Activated naive CD4-positive, alpha-beta T cell treated with anti-CD3 and anti-CD28 coated beads, Interleukin-2, amount 10 ng/mL, durations not matched to agents 5 hours and 36 hours (primary cell): Measurements from ENCODE around the gene TCN2. TPM values are rescaled to one million over a fixed set of nuclear protein-coding genes. Genes with fewer than 3 reads are reported as not detected.

Experiments
- total RNA-seq, 2 experiments: library from RNA; stranded (reverse); gene quantifications; one replicate each; pipeline ENCODE4 v1.2.3, GENCODE V29; 2021

The TCN2 gene
- under 1 TPM; 0.23 to 0.24 TPM for total RNA-seq

GRCh38 chr22:30606455-30607299 lies at the start of gene TCN2:
TSS of gene TCN2 (plus strand) at chr22:30607174. CDS start at chr22:30607332, 158 bp downstream.

GRCh38 chr22:30574095-30574981 lies 32.6 kb upstream of the TCN2 start, which contains the start of gene GAL3ST1:
TSS of gene GAL3ST1 (minus strand) at chr22:30574665. CDS start at chr22:30557392, 17,273 bp downstream.

GRCh38 chr22:30591588-30592359 lies 15.2 kb upstream of the TCN2 start, which contains the start of gene PES1:
TSS of gene PES1 (minus strand) at chr22:30591910. CDS start at chr22:30591833, 77 bp downstream.

GRCh38 chr22:30635273-30636225 lies 28.6 kb downstream of the TCN2 start, which contains the start of gene SLC35E4:
TSS of gene SLC35E4 (plus strand) at chr22:30635781. CDS start at chr22:30636451, 670 bp downstream.

GRCh38 chr22:30667494-30668385 lies 60.8 kb downstream of the TCN2 start, which contains the start of gene DUSP18:
TSS of gene DUSP18 (minus strand) at chr22:30667875. CDS start at chr22:30664003, 3,872 bp downstream.

Other genes starting within 250 kb of the TCN2 start
- gene RNF215, start 219.8 kb upstream of the TCN2 start, total RNA-seq, result 1 to 10 TPM; 8.6 to 9.2 TPM
- 1 to 10 TPM; 7.7 to 9.4 TPM for gene SEC14L2, start 210.2 kb upstream of the TCN2 start, total RNA-seq
- 10 to 100 TPM; 51.7 to 55.4 TPM for gene MTFP1, start 181.4 kb upstream of the TCN2 start, total RNA-seq
- under 1 TPM in 1 of 2 experiments, not detected in 1; 0.10 TPM for gene SEC14L3, start 135.2 kb upstream of the TCN2 start, total RNA-seq
- gene SEC14L4, start 101.5 kb upstream of the TCN2 start, total RNA-seq, result not detected
- gene SEC14L6, start 60.4 kb upstream of the TCN2 start, total RNA-seq, result not detected
- not detected for gene GAL3ST1, start 32.5 kb upstream of the TCN2 start, total RNA-seq
- 10 to 100 TPM; 55.2 to 55.6 TPM for gene PES1, start 15.3 kb upstream of the TCN2 start, total RNA-seq
- gene SLC35E4, start 28.6 kb downstream of the TCN2 start, total RNA-seq, result 1 to 10 TPM; 2.0 TPM
- gene DUSP18, start 60.7 kb downstream of the TCN2 start, total RNA-seq, result 1 to 10 TPM; 8.0 to 8.8 TPM
- 1 to 10 TPM in 1 of 2 experiments, under 1 TPM in 1; 0.73 to 1.0 TPM for gene OSBP2, start 87.7 kb downstream of the TCN2 start, total RNA-seq